Islet precursor cell (in vitro differentiated cells): ENCODE data around the gene DNAH3.

ENCODE experiments used
- DNase-seq: peaks from one replicate; pipeline ENCODE4 v3.0.0-alpha.2; 2018

Gene DNAH3

GRCh38 chr16:20901068-20901435 is 249.6 kb downstream of the DNAH3 start:
- no peak for DNase-seq

- peak; percentile 99 for DNase-seq
These were observed 250.2 kb downstream of the DNAH3 start, which contains the start of the genes DCUN1D3 and LYRM1 for GRCh38 chr16:20900299-20901067. Gene DCUN1D3 (minus strand): TSS chr16:20900358. CDS start chr16:20862538, 37,820 bp downstream. Gene LYRM1 (plus strand): TSS chr16:20900771. CDS start chr16:20915556, 14,785 bp downstream.

GRCh38 chr16:20899477-20900298 is 251.0 kb downstream of the DNAH3 start:
- DNase-seq = no peak

GRCh38 chr16:20899071-20899470 is 251.6 kb downstream of the DNAH3 start:
- DNase-seq = no peak

GRCh38 chr16:20897922-20898321 is 252.7 kb downstream of the DNAH3 start:
- peak; percentile 65 for DNase-seq

- DNase-seq = no peak
These were observed 253.3 kb downstream of the DNAH3 start for GRCh38 chr16:20897253-20897897.

- no peak for DNase-seq
These were observed 256.3 kb downstream of the DNAH3 start for GRCh38 chr16:20894388-20894787.

GRCh38 chr16:20889625-20890275 is 260.9 kb downstream of the DNAH3 start:
- no peak for DNase-seq

GRCh38 chr16:20887207-20887606 is 263.4 kb downstream of the DNAH3 start:
- DNase-seq = no peak

GRCh38 chr16:20886320-20886719 is 264.3 kb downstream of the DNAH3 start:
- DNase-seq = no peak

- no peak for DNase-seq
These were observed 266.4 kb downstream of the DNAH3 start for GRCh38 chr16:20884240-20884556.

- no peak for DNase-seq
These were observed 266.9 kb downstream of the DNAH3 start for GRCh38 chr16:20883554-20884239.
